Muscle of arm (tissue), 12 donors: ENCODE data around the gene FUT8. TPM values are rescaled to one million over a fixed set of nuclear protein-coding genes. Genes with fewer than 3 reads are reported as not detected.
"Not testable (repeated sequence)": the region's sequence is repeated elsewhere in the genome, so short reads cannot be mapped to it uniquely, and the experiment has no call there.

Experiments used
- DNase-seq: peaks from one replicate; pipeline ENCODE4 v3.0.0-alpha.2; 2013
- polyA plus RNA-seq, 12 donors: library from polyadenylated mRNA; unstranded; fragments of 120-200 nt; gene quantifications; one replicate each; pipeline ENCODE4 v1.2.1, GENCODE V29; 2013; ENCODE audit not compliant: insufficient read length in 12 of 12

FUT8 gene
- polyA plus RNA-seq, 12 donors: 12.2 to 23.8 (median 14.3) TPM; not detected in 1

DNA sequence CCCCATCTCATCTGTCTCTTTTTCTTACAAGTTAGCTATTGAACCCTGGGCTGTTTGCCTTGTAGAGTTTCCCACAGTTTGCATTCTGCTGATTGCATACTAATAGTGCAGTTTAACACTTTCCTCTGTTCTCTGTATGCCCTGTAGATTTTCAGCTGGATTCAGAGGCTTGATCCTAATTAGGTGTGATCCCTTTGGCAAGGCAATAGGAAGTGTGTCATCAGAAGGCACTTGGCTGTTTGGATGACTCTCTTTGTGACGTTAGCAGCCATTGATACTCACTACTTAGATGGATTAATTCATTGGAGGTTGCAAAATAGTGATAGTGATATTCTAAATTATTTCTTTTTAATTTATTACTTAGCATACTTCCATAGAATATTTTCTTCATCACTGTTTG lies 33.6 kb downstream of the FUT8 start:
- DNase-seq: no peak

DNA sequence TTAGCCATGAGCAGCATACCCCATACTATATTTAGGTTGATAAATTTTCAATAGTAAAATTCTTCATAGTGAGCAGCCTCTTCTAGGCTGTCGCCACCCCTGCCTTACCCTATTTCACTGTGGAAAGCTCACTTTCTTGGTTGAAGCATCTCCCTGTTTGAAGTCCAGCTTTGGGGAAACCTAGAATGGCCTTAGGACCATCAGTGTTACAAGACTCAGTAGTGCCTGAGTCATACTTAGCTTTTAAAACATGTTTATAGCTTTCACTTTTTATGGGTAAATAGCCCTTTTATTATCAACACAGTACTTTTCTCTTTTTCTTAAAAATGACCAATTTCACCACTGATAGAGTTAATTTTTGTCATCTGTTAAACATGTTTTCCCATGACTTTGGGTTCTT lies 37.1 kb downstream of the FUT8 start:
- no peak for DNase-seq

DNA sequence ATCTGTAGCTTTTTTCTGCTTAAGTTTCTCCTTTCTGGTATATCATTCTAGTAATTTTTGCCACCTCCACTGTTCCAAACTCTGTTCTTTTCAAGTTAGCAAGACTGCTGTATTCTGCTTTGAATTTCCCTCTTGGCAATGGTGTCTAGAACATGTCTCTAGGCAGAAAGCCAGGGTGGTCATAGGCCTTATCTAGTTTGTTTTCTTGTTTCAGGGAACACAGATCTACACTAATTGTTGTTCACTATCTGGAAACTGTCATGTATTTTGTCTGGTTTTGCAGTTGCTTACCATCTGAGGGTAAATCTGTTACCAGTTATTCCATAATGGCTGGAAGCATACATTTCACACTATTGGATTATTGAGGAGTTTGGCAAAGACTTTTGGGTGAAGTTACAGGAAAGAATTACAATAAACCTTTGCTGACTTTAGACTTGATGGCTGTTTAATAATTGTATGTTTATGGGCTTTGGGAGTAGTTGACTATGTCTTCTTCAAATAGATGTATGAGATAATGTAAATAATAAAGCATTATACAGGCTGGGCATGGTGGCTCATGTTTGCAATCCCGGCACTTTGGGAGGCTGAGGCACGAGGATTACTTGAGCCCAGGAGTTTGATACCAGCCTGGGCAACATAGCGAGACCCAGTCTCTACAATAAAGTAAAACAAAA lies 41.4 kb downstream of the FUT8 start:
- DNase-seq: no peak

DNA sequence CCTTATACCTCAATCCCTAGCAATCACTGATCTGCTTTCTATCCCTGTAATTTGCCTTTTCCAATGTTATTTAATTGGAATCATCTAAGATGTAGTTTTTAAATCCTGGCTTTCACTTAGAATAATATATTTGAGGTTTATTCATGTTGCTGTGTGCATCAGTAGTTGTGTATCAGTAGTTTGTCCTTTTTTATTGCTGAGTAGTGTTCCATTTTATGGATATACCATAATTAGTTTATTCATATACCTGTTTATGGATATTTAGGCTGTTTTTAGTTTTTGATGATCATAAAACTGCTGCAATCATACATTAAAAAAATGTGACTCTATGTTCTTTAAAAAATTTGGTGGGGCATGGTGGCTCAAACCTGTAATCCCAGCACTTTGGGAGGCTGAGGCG lies 43.7 kb downstream of the FUT8 start:
- DNase-seq: no peak

DNA sequence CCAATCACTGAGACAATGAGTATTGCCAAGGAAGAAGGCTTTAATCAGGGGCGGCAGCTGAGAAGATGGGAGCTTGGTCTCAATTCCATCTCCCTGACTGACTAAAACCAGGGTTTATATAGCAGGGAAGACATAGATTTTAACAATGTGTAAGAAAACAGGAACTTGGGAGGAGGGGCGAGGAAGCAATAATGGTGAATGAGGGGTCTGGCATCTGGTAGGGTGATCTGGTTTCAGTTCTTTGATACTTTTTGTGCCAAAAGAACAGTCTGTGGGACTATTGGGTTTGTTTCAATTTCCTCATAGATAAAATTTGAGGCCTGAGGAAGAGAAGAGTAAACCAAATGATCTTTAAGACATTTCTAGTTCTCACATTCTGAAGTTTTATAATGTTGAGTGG lies 49.2 kb downstream of the FUT8 start:
- no peak for DNase-seq

DNA sequence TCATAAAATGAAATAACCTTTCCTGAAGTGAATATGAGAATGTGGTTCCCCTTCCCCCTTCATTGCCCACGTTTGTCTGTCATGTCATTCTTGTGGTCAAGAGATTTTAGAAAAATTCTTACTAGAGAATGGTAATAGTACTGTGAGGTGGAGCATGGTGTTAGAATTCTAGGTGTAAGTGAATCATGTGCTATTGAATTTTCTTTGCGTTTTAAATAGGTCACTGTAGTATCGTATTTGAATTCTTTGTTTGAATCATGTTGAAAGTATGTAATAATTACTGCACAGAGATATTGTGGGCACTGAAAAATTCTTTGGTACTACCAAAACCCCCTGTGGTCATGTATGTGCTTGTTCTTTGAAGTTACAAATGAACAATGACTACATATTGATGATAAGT lies 49.9 kb downstream of the FUT8 start:
- DNase-seq: no peak

DNA sequence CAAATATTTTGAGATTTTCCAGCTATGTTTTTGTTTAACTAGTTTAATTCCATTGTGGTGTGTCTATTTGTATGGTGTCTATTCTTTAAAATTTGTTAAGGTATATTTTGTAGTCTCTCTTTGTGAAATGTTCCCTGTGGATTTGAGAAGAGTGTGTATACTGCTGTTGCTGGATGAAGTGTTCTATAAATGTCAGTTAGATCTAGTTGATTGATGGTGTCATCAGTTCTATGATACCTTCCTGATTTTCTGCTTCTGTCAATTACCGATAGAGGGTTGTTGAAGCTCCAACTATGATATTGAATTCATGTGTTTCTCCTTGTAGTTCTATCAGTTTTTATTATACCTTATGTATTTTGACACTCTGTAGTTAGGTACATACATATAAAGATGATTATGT lies 53.1 kb downstream of the FUT8 start:
- no peak for DNase-seq

DNA sequence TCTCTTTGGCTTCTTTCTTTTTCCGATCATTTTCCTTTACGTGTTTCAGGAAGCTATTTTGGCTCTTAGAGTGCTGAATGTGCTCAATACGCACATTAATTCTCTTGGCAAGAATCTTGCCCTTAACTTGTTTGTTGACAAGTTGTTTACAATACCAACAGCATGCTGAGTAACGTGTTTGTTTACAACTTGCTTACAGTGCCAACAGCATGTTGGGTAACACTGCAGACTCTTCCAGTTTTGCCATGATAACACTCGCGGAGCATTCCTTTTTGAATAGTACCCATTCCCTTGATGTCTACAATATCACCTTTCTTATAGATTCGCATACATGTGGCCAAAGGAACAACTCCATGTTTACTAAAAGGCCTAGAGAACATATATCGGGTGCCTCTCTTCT lies 55.4 kb downstream of the FUT8 start:
- not testable (repeated sequence) for DNase-seq

DNA sequence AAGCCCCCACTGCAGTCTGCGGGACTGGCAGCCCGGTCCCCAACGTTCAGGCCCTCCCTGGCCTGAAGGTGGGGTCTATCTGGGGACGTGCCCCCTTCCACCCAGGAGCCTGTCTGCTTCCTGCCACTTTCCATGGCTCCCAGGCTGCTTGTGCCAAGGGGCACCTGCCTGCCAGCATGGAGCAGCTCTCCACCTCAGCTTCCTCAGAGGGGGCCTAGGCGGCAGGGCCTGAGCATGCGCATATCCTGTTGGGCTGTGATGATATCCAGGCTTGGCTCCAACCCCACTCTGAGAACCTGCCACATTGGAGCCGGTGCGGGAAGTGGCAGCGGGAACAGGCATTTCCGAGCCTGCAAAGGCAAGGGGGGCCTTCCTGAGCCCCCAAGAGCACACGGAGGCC lies 57.4 kb downstream of the FUT8 start:
- no peak for DNase-seq

DNA sequence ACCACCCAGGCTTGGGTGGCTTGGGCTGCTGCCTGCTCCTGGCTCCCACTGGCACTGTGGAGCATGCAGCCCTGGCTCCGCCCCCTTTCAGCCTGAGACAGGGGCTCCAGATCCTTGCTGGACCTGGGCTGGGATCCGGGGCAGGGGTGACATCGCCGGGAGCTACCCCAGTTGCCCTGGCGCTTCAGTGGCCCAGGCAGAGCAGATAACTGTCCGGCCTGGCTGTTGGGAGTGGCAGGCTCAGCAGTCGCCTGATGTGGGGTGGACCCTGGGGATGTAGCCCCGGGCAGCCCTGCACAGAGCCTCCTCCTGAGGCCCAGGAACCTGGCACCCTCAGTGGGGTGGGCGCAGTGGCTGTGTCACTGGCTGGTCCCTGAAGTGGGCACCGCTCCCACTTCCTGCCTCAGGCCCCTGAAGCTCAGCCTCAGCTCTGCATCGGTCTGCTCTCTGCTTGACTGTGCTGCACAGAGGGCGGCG lies 57.9 kb downstream of the FUT8 start:
- DNase-seq: no peak

DNA sequence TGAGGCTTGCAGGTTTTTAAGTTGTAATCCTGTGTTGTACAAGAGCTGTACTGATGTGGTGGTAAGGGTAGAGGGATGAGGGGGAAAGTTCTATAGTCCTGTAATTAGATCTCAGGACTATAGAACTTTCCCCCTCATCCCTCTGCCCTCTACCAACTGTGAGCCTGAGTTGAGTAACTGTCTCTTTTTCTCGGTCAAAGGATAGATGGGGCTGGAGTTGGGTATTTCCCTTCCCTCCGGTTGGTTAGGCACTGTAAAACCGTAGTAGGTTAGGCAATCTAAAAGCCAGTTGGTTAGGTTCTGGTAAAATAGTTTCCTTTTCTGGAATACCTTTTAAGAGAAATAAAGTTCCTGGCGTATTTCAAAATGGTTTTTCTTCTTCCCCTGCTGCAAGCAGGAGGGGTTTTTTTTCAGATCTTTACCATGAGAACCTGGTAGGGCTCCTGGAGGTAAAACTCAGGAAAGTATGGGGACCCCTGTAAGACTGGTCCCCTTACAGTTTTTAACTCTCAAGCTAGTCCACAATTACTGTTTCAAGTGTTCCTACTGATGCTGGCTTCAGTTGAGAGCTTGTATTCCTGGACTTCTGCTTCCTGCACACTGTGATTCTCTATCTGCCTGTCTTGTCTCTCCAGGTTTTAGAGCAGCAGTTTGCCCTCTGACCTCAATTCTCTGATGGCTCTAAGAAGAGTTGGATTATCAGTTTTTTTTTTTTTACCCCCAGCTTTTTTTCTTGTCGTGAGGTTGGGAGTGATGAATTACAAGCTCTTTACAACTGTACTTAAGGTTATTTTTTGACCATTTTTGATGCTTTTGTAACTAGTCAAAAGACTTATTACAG lies 58.7 kb downstream of the FUT8 start:
- DNase-seq: no peak

DNA sequence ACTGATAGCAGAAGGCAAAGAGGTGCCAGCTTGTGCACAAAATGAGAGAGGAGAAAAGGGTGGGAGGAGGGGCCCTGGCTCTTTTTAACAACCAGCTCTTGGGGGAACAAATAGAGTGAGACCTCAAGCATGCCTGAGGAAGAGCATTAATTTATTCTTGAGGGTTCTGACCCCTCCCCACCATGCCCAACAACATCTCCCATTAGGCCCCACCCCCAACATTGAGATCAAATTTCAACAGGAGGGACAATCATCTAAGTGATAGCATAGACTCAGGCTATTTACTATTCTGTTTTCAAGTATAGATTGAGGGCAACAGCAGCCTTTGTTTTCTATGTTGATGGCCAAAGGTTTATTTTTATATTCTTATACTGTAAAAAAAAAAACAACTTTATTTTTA lies 59.7 kb downstream of the FUT8 start:
- no peak for DNase-seq

DNA sequence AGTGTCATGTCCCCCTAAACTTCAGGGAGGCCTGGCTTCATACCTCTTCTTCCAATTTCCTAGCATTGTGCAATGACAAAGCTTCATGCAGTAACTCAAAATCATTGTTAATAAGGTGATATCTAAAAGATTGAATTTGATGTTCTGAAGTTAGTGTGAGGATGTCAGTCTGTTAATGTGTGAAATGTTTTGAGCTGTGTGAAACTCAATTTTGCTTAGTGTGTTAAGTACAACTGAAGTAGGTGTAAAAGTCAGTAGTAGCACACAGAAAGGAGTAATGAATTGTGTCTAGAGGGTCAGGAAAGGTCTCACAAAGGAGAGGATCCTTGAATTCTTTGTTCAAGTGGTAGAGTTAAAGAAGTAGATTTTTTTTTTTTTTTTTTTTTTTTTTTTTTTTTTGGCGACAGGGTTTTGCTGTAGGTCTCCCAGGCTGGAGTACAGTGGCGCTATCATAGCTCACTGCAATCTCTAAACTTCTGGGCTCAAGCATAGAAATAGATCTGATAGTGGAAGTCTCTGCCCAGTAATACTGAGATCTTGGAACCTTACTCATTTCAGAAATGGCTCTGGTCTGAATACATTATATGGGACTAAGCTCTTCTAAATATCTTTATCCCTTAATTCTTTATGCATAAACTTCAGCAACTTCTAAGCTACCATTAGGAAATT lies 63.9 kb downstream of the FUT8 start:
- no peak for DNase-seq

DNA sequence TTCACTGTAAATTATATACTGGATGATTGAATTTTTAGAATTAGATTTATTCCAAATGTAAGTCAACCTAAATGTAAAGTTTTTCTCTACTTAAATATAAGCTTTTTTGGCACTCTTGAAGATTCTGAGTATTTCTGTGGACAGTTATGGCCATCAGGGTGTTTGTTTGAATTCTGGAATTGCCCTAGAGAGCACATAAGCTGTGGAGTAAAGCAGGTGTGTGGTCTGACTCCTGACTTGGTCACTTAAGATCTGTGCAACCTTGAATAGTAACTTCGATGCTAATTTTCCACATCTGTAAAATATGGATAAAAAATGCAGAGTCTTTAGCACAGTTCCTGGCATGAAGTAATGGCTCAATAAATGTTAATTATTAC lies 64.4 kb downstream of the FUT8 start:
- DNase-seq: no peak

DNA sequence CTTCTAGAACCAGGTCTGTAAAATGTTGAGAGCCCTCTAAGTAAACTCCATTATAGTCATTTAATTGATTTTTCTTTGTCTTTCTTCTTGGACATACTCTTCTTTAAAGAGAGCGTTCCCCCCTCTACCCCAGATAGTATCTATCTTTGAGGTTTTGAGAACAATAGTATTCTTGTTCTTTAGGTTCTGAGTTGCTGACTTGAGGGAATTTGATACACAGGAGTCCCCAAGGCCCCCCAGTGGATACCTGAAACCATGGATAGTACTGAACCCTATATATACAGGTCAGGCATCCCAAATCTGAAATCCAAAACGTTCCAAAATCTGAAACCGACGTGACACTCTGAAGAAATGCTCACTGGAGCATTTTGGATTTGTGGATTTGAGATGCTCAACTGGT lies 65.5 kb downstream of the FUT8 start:
- no peak for DNase-seq

DNA sequence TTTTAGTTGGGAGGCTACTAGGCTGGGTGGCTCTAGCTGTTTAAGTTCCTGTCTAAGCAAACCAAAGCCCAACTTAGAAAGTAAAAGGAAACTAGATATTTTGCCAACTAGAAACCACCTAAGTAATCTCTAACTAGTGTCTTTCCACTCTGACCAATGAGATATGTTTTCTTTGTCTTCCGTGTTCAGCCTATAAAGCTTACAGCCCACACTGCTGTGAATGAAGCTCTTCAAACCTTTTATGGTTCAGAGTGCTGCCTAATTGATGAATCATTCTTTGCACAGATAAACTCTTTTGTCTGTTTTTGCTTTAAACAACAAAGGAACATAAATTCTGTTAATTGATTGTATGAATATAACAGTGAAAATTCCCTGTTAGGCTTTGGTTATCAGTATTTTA lies 66.1 kb downstream of the FUT8 start:
- DNase-seq: no peak

DNA sequence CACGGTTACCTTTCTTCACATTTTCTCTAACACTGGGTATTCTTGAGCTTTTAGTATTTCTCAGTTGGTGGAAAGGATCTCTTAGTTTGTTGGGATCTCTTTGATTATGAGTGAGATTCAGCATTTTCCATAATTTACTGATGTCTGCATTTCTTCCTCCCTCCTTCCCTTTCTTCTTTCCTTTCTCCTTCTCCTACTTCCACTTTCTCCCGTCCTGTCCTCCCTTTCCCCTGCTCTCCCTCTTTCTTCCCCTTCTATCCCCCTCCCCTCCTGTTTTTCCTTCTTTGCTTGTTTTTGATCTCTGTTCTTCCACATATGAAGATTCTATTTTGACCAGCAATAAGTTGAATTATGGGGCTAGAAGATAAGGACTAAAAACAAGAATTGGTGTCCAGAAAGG lies 66.9 kb downstream of the FUT8 start:
- DNase-seq: no peak

DNA sequence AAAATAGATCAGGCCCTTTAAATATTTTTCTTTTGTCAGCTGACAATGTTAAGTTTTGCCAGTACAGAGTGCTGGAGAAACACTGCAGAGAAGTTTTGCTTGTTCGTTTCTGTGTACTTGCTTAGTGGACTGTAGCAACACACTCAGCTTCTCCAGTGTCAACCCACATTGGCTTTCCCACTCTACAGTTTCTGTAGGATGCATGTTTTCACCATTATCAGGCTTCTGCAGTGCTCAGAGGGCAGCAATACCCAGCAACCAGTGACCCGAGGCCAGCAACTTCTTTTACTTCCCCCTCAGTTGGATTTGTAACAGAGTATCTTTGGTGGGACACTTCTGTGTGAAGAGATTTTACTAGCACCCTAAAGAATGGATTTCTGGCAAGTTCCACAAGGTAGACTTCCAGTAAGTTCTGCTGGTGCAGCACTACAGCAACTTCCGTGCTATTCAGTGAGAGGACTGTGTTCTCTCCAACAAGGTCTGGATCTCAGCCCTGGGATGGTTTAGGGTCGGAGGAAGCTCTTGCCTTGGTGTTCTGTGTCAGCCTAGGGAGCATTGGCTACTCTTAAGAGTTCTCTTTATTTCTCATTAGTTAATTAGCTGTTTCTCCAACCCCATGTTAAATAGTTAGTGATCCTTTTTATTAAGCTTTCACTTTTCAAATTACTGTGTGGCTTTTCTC lies 70.4 kb downstream of the FUT8 start:
- DNase-seq: no peak

DNA sequence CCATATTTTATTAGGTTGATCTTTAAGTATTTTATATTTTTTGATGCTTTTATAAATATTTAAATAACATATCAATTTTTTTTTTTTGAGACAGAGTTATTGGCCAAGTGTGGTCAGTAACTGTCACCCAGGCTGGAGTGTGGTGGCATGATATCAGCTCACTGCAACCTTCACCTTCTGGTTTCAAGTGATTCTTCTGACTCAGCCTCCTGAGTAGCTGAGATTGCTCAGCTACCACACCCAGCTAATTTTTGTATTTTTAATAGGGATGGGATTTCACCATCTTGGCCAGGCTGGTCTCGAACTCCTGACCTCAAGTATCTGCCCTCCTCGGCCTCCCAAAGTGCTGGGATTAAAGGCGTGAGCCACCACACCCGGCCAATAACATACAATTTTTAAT lies 71.1 kb downstream of the FUT8 start:
- no peak for DNase-seq

DNA sequence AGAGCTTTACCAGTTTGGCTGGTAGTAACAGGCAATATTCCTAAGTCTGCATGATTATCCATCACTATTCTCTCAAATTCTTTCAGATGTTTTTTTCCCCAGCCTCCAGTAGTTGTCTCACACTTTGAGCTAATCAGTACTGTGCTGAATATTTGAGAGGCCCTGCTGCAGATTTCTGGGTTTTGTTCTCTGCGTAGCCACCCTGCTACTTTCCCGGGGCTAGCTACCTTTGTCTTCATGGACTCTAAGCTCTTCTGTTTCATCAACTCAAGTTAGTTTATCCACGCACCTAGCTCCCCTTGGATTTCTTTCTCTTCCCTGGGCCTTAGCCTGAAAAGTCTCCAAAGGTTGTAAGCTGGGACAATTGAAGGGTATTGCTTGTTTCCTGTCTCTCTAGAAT lies 73.0 kb downstream of the FUT8 start:
- DNase-seq: no peak

DNA sequence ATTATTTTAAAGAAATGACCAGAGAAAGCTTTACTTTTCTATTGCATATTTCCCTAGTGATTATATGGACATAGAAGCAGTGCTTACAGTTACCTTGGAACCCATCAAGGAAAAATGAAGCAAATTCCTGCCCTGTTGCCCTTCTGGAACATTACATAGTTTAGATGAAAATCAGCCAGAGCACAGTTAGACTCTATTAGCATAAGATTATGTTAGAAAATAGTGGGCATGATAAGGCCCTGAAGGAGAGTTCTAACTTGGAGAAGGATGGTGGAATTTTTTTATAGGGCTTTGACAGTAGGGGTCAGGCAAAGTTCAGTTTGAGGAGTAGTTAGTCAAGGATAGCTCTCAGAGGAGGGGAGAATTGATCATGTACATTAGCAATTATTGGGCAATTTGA lies 74.3 kb downstream of the FUT8 start:
- no peak for DNase-seq

DNA sequence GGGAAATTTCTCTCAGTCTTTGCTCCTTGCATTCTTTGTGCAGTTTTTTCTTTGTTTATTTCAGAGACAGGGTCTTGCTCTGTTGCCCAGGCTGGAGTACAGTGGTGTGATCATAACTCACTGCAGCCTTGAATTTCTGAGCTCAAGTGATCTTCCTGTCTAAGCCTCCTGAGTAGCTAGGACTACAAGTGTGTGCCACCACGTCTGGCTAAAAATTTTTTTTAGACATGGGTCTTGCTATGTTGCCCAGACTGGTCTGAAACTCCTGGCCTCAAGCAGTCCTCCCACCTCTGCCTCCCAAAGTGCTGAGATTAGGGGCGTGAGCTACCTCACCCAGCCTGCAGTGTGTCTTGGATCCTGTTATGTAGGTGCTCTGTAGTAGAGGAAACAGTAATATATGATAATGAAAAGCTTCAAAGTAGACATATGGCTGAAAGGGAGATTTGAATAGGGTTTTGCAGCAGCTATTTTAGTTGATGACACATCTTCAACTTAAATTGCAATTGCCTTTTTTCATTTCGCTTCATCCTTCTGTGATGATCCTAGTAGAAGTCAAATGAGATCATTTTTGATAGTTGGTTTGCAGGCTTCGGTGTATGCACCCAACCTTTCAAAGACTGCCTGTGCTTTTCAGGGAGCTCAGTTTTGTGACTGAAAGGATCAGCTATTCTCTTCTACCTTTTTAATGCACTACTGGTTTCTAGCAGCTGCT lies 75.4 kb downstream of the FUT8 start:
- no peak for DNase-seq
